ENCODE measurements around the gene ADAMTS20. TPM values are rescaled to one million over a fixed set of nuclear protein-coding genes. Genes with fewer than 3 reads are reported as not detected.

Gene ADAMTS20
- total RNA-seq, 1 experiment from 2014 or later, result 6.0 TPM

- H3K36me3 Mint-ChIP-seq, result peaks cover 15% of the 10 kb centered on the region
- 0 out of 2 replicates have a peak, but pooled peaks have one; percentile 28 for ATAC-seq
- peaks cover 7% of the 10 kb centered on the region for H3K4me1 Mint-ChIP-seq
- ChIA-PET CTCF (interaction anchor here (0.6 to 1.4 kb wide), 9 partner anchors 11 to 437 kb away, joined by 3 to 13 read pairs (median 5); partner anchors contain the start of gene ADAMTS20), POLR2A (no interaction called here)
- TF ChIP-seq USF1 (CRISPR knock-in tag; IDR thresholded peaks at IDR 0.05) (no peak), CTCF (IDR thresholded peaks at IDR 0.05) (peak; percentile 69), ZNF532 (CRISPR knock-in tag; IDR thresholded peaks at IDR 0.05; ENCODE audit: borderline replicate concordance) (no peak)
- no peaks in the 10 kb centered on the region for H3K27me3 Mint-ChIP-seq (ENCODE audit: low read depth)
- peak; percentile 71 for DNase-seq (ENCODE audit: low spot score)
- H3K4me3 Mint-ChIP-seq, result no peak overlapping the region
- no peak overlapping the region for H3K27ac Mint-ChIP-seq
- H3K9me3 Mint-ChIP-seq, result peaks cover 5% of the 10 kb centered on the region
These were observed 107.0 kb downstream of the ADAMTS20 start for GRCh38 chr12:43444940-43445564.

- ATAC-seq, result no peak
- H3K27me3 Mint-ChIP-seq (ENCODE audit: low read depth), result no peaks in the 10 kb centered on the region
- no peak for DNase-seq (ENCODE audit: low spot score)
- H3K36me3 Mint-ChIP-seq, result peaks cover 12% of the 10 kb centered on the region
- H3K27ac Mint-ChIP-seq, result no peak overlapping the region
- ChIA-PET POLR2A (no interaction called here), CTCF (no interaction called here)
- H3K4me1 Mint-ChIP-seq, result no peaks in the 10 kb centered on the region
- no peaks in the 10 kb centered on the region for H3K9me3 Mint-ChIP-seq
- TF ChIP-seq E2F1 (CRISPR knock-in tag; IDR thresholded peaks at IDR 0.05), result no peak
- TF ChIP-seq GRHL2 (CRISPR knock-in tag; IDR thresholded peaks at IDR 0.05; ENCODE audit: insufficient replicate concordance, severe bottlenecking), result no peak
- TF ChIP-seq FOXP4 (CRISPR knock-in tag; IDR thresholded peaks at IDR 0.05), result no peak
- TF ChIP-seq IRF1 (CRISPR knock-in tag; IDR thresholded peaks at IDR 0.05), result no peak
- no peak for TF ChIP-seq JUN (CRISPR knock-in tag; IDR thresholded peaks at IDR 0.05)
- no peak for TF ChIP-seq TCF7 (CRISPR knock-in tag; IDR thresholded peaks at IDR 0.05; ENCODE audit: low read depth)
- no peak for TF ChIP-seq ZNF121 (CRISPR knock-in tag; IDR thresholded peaks at IDR 0.05)
- TF ChIP-seq ZNF416 (CRISPR knock-in tag; IDR thresholded peaks at IDR 0.05), result no peak
- TF ChIP-seq NR2C2 (CRISPR knock-in tag; IDR thresholded peaks at IDR 0.05), result no peak
- TF ChIP-seq RELA (CRISPR knock-in tag; IDR thresholded peaks at IDR 0.05; ENCODE audit: borderline replicate concordance), result no peak
- TF ChIP-seq HMGA2 (CRISPR knock-in tag; IDR thresholded peaks at IDR 0.05), result no peak
- no peak for TF ChIP-seq CREM (CRISPR knock-in tag; IDR thresholded peaks at IDR 0.05)
- TF ChIP-seq ZNF396 (CRISPR knock-in tag; IDR thresholded peaks at IDR 0.05; ENCODE audit: borderline replicate concordance), result no peak
- TF ChIP-seq OVOL2 (CRISPR knock-in tag; IDR thresholded peaks at IDR 0.05; ENCODE audit: borderline replicate concordance), result no peak
- no peak overlapping the region for H3K4me3 Mint-ChIP-seq
These were observed 115.4 kb downstream of the ADAMTS20 start for GRCh38 chr12:43436597-43436996.

All from WTC11 (cell line).